ENCODE data around the gene ARHGEF28. TPM values are rescaled to one million over a fixed set of nuclear protein-coding genes. Genes with fewer than 3 reads are reported as not detected.

ARHGEF28 gene
- total RNA-seq, 2 experiments from 2014 or later = not detected

GRCh38 chr5:73938280-73938937 is 312.4 kb downstream of the ARHGEF28 start:
- ChIA-PET CTCF (no interaction called here), POLR2A (no interaction called here)
- H3K4me1 Mint-ChIP-seq (ENCODE audit: low read depth) = no peaks in the 10 kb centered on the region
- H3K9me3 Mint-ChIP-seq (ENCODE audit: insufficient read depth) = no peaks in the 10 kb centered on the region
- no peak overlapping the region for H3K4me3 Mint-ChIP-seq
- DNase-seq (no peak), ATAC-seq (no peak)
- H3K27ac Mint-ChIP-seq = no peak overlapping the region
- H3K36me3 Mint-ChIP-seq (ENCODE audit: low read depth) = no peaks in the 10 kb centered on the region
- peaks cover 6% of the 10 kb centered on the region for H3K27me3 Mint-ChIP-seq (ENCODE audit: low read depth)

GRCh38 chr5:73938938-73939320 is 312.9 kb downstream of the ARHGEF28 start:
- ChIA-PET CTCF (no interaction called here), POLR2A (no interaction called here)
- Mint-ChIP-seq H3K36me3 (ENCODE audit: low read depth) (no peaks in the 10 kb centered on the region), H3K9me3 (ENCODE audit: insufficient read depth) (no peaks in the 10 kb centered on the region), H3K27me3 (ENCODE audit: low read depth) (peaks cover 6% of the 10 kb centered on the region), H3K27ac (no peak overlapping the region), H3K4me3 (no peak overlapping the region), H3K4me1 (ENCODE audit: low read depth) (no peaks in the 10 kb centered on the region)
- DNase-seq = no peak
- no peak for ATAC-seq

GRCh38 chr5:73939557-73939956 is 313.6 kb downstream of the ARHGEF28 start:
- Mint-ChIP-seq H3K4me3 (no peak overlapping the region), H3K9me3 (ENCODE audit: insufficient read depth) (no peaks in the 10 kb centered on the region), H3K4me1 (ENCODE audit: low read depth) (no peaks in the 10 kb centered on the region), H3K36me3 (ENCODE audit: low read depth) (no peaks in the 10 kb centered on the region), H3K27ac (no peak overlapping the region), H3K27me3 (ENCODE audit: low read depth) (peaks cover 6% of the 10 kb centered on the region)
- ATAC-seq (no peak), DNase-seq (no peak)
- ChIA-PET CTCF (no interaction called here), POLR2A (no interaction called here)

- no peak overlapping the region for H3K4me3 Mint-ChIP-seq
- ATAC-seq = no peak
- peaks cover 6% of the 10 kb centered on the region for H3K27me3 Mint-ChIP-seq (ENCODE audit: low read depth)
- no peak for DNase-seq
- H3K4me1 Mint-ChIP-seq (ENCODE audit: low read depth) = no peaks in the 10 kb centered on the region
- ChIA-PET POLR2A (no interaction called here), CTCF (no interaction called here)
- H3K27ac Mint-ChIP-seq = no peak overlapping the region
- no peaks in the 10 kb centered on the region for H3K9me3 Mint-ChIP-seq (ENCODE audit: insufficient read depth)
- no peaks in the 10 kb centered on the region for H3K36me3 Mint-ChIP-seq (ENCODE audit: low read depth)
Observed at GRCh38 chr5:73940026-73940425, 314.0 kb downstream of the ARHGEF28 start.

- Mint-ChIP-seq H3K36me3 (ENCODE audit: low read depth) (no peaks in the 10 kb centered on the region), H3K9me3 (ENCODE audit: insufficient read depth) (no peaks in the 10 kb centered on the region), H3K4me3 (no peak overlapping the region), H3K27me3 (ENCODE audit: low read depth) (peaks cover 6% of the 10 kb centered on the region), H3K4me1 (ENCODE audit: low read depth) (no peaks in the 10 kb centered on the region), H3K27ac (no peak overlapping the region)
- DNase-seq (no peak), ATAC-seq (no peak)
- POLR2A ChIA-PET = no interaction called here
- CTCF ChIA-PET = no interaction called here
Observed at GRCh38 chr5:73940801-73941200, 314.8 kb downstream of the ARHGEF28 start.

GRCh38 chr5:73942783-73943182 is 316.8 kb downstream of the ARHGEF28 start:
- Mint-ChIP-seq H3K9me3 (ENCODE audit: insufficient read depth) (no peaks in the 10 kb centered on the region), H3K27me3 (ENCODE audit: low read depth) (peaks cover 3% of the 10 kb centered on the region), H3K4me1 (ENCODE audit: low read depth) (no peaks in the 10 kb centered on the region), H3K4me3 (no peak overlapping the region), H3K27ac (no peak overlapping the region), H3K36me3 (ENCODE audit: low read depth) (no peaks in the 10 kb centered on the region)
- ATAC-seq (no peak), DNase-seq (no peak)
- POLR2A ChIA-PET = no interaction called here
- CTCF ChIA-PET = no interaction called here

GRCh38 chr5:73943397-73943796 is 317.4 kb downstream of the ARHGEF28 start:
- Mint-ChIP-seq H3K4me3 (no peak overlapping the region), H3K27me3 (ENCODE audit: low read depth) (peaks cover 3% of the 10 kb centered on the region), H3K4me1 (ENCODE audit: low read depth) (no peaks in the 10 kb centered on the region), H3K36me3 (ENCODE audit: low read depth) (no peaks in the 10 kb centered on the region), H3K27ac (no peak overlapping the region), H3K9me3 (ENCODE audit: insufficient read depth) (no peaks in the 10 kb centered on the region)
- ATAC-seq (no peak), DNase-seq (no peak)
- CTCF ChIA-PET = no interaction called here
- POLR2A ChIA-PET = no interaction called here

DNA sequence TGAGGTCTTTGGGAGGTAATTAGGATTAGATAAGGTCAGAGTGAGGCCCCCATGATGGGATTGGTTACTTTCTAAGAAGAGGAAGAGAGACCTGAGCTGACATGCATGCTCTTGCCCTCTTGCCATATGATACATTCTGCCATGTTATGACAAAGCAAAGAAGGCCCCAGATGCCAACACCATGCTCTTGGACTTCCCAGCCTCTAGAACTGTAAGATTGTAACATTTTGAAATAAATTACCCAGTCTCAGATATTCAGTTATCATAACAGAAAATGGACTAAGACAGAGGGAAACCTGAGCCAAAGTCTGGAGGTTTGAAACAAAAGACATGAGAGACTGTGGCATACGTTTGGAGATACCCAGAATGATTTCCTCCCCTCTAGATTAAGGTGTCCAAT is 318.6 kb downstream of the ARHGEF28 start:
- Mint-ChIP-seq H3K27ac (no peak overlapping the region), H3K4me3 (no peak overlapping the region), H3K9me3 (ENCODE audit: insufficient read depth) (no peaks in the 10 kb centered on the region), H3K27me3 (ENCODE audit: low read depth) (peaks cover 7% of the 10 kb centered on the region), H3K36me3 (ENCODE audit: low read depth) (no peaks in the 10 kb centered on the region), H3K4me1 (ENCODE audit: low read depth) (no peaks in the 10 kb centered on the region)
- CTCF ChIA-PET = interaction anchor here (1.8 kb wide), 1 partner anchor 10 kb away, joined by 5 read pairs; no protein-coding TSS in a partner anchor
- POLR2A ChIA-PET = no interaction called here
- DNase-seq (no peak), ATAC-seq (no peak)

DNA sequence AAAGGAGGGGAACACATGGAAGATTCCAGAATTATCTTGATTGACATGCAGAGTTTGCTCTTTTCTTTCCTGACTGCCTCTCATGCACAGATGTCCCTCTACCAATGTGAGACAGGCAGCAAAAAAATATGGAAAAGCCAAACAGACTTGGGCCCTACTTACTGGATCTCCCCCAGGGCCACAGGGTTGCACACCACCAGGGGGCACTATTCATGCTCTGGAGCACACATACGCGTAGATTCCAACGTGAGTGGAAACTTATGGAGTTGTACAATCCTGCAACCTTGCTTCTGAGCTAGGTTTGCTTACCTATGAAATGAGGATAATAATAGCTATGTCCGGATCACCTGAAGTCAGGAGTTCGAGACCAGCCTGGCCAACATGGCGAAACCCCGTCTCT is 319.5 kb downstream of the ARHGEF28 start:
- Mint-ChIP-seq H3K4me3 (no peak overlapping the region), H3K27me3 (ENCODE audit: low read depth) (peaks cover 7% of the 10 kb centered on the region), H3K36me3 (ENCODE audit: low read depth) (no peaks in the 10 kb centered on the region), H3K4me1 (ENCODE audit: low read depth) (no peaks in the 10 kb centered on the region), H3K27ac (no peak overlapping the region), H3K9me3 (ENCODE audit: insufficient read depth) (no peaks in the 10 kb centered on the region)
- ChIA-PET POLR2A (no interaction called here), CTCF (interaction anchor here (1.8 kb wide), 1 partner anchor 11 kb away, joined by 5 read pairs; no protein-coding TSS in a partner anchor)
- DNase-seq = no peak
- no peak for ATAC-seq

- Mint-ChIP-seq H3K36me3 (ENCODE audit: low read depth) (no peaks in the 10 kb centered on the region), H3K27ac (no peak overlapping the region), H3K4me1 (ENCODE audit: low read depth) (no peaks in the 10 kb centered on the region), H3K9me3 (ENCODE audit: insufficient read depth) (no peaks in the 10 kb centered on the region), H3K4me3 (no peak overlapping the region), H3K27me3 (ENCODE audit: low read depth) (peaks cover 6% of the 10 kb centered on the region)
- ChIA-PET POLR2A (interaction anchor here (0.6 kb wide), 1 partner anchor 32 kb away, joined by 3 read pairs; no protein-coding TSS in a partner anchor), CTCF (interaction anchor here (1.8 kb wide), 1 partner anchor 12 kb away, joined by 5 read pairs; no protein-coding TSS in a partner anchor)
- ATAC-seq (no peak), DNase-seq (no peak)
Observed at GRCh38 chr5:73946278-73946677, 320.3 kb downstream of the ARHGEF28 start.

DNA sequence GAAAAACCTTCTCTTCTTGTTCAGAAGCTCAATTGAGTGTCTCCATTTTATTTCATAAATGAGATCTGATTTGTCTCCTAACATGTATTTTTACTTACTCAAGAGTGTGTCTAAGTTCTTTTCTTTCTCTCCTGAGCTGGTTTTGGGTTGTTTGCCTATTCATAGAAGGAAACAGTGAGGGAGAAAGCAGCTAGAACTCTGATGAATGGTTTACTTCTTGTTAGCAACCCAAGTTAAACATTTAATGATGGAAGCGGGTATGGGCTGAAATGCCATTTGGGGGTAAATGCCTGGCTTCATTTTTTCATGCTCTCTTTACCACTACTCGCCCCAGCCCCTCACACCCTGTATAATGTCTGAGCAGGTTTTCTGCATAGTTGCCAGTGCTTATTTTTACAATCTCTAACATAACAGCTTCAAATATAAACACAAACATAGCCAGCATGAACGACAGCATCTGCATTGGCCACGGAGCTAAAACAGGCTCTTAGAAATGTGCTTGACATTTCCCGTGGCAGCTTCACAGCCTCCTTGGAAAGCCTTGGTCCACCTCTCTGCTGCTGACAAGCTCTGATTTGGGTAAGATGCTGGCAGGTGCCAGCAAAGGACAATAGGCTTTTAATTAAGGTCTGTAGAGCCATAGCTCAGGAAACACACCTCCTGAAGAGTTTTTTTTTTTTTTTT is 321.1 kb downstream of the ARHGEF28 start:
- ATAC-seq (no peak), DNase-seq (no peak)
- no peaks in the 10 kb centered on the region for H3K36me3 Mint-ChIP-seq (ENCODE audit: low read depth)
- no peak overlapping the region for H3K4me3 Mint-ChIP-seq
- H3K27me3 Mint-ChIP-seq (ENCODE audit: low read depth) = peaks cover 4% of the 10 kb centered on the region
- ChIA-PET POLR2A (interaction anchor here (0.6 kb wide), 1 partner anchor 31 kb away, joined by 3 read pairs; no protein-coding TSS in a partner anchor), CTCF (no interaction called here)
- H3K9me3 Mint-ChIP-seq (ENCODE audit: insufficient read depth) = no peaks in the 10 kb centered on the region
- no peak overlapping the region for H3K27ac Mint-ChIP-seq
- H3K4me1 Mint-ChIP-seq (ENCODE audit: low read depth) = no peaks in the 10 kb centered on the region

DNA sequence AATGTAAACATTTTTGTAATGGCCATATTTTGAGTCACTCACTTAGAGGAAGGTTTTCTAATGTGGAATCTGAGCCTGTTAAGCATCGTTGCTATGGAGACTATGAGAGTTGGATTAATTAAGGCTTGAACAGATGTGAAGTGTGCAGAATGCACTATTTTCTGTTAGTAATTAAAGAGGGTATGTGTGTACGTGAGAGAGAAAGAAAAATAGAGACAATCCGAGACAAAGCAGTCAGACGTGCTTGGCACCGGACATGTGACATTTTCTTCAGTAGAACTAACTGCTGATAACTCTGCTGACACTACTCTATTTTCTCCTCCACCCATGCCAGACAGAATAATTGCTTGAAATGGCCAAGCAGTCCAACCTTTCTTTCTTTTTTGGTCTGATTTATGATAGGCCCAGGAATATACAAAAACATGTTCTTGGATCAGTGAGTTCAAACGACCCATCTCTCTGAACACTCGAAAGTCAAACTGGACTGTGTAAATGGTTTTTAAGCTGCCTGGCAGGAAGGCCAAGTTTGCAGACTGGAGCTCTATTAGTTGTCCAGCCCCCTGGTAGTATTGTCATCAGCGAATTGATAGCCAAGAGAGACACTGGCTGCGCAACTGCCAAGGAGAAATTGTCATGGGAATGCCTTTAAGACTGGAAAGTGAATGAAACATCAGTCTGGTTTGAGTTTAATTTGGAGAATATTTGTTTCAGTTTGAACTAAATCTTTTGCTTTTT is 322.1 kb downstream of the ARHGEF28 start:
- no peak overlapping the region for H3K4me3 Mint-ChIP-seq
- no peak overlapping the region for H3K27ac Mint-ChIP-seq
- POLR2A ChIA-PET = no interaction called here

More for the DNA sequence above, 322.1 kb downstream of the ARHGEF28 start:
- CTCF ChIA-PET = no interaction called here
- Mint-ChIP-seq H3K36me3 (ENCODE audit: low read depth) (no peaks in the 10 kb centered on the region), H3K4me1 (ENCODE audit: low read depth) (no peaks in the 10 kb centered on the region), H3K9me3 (ENCODE audit: insufficient read depth) (no peaks in the 10 kb centered on the region), H3K27me3 (ENCODE audit: low read depth) (peaks cover 4% of the 10 kb centered on the region)
- ATAC-seq (no peak), DNase-seq (no peak)

Data from activated CD8-positive, alpha-beta T cell treated with anti-CD3 and anti-CD28 coated beads, Interleukin-2, amount 10 ng/mL, durations not matched to agents 7 days and 5 days (primary cell).